Amniotic epithelial cell (primary cell): ENCODE results near the gene FHIP2A.
"Not testable (repeated sequence)": the region's sequence is repeated elsewhere in the genome, so short reads cannot be mapped to it uniquely, and the experiment has no call there.

Experiments used
- DNase-seq: peaks from one replicate; pipeline ENCODE4 v3.0.0-alpha.2; 2010; ENCODE audit warnings: low read depth

FHIP2A gene

GRCh38 chr10:114856544-114857287, 35.1 kb downstream of the FHIP2A start:
- peak; percentile 90 for DNase-seq

- not testable (repeated sequence) for DNase-seq
Measured at GRCh38 chr10:114857288-114857565, 35.6 kb downstream of the FHIP2A start.

GRCh38 chr10:114857922-114858629, 36.5 kb downstream of the FHIP2A start:
- no peak for DNase-seq

- DNase-seq = peak; percentile 46
Measured at GRCh38 chr10:114859222-114859621, 37.6 kb downstream of the FHIP2A start.

- no peak for DNase-seq
Measured at GRCh38 chr10:114862456-114862855, 40.9 kb downstream of the FHIP2A start.

- DNase-seq = no peak
Measured at GRCh38 chr10:114867365-114867764, 45.8 kb downstream of the FHIP2A start.

- peak; percentile 39 for DNase-seq
Measured at GRCh38 chr10:114868870-114869519, 47.4 kb downstream of the FHIP2A start.

- peak; percentile 63 for DNase-seq
Measured at GRCh38 chr10:114869520-114869892, 47.9 kb downstream of the FHIP2A start.

GRCh38 chr10:114870486-114870885, 48.9 kb downstream of the FHIP2A start:
- DNase-seq = no peak

- no peak for DNase-seq
Measured at GRCh38 chr10:114871379-114871778, 49.8 kb downstream of the FHIP2A start.
